HG02763 (cell line): ENCODE measurements around the gene LIM2.

Experiments
- ATAC-seq: cut with Tn5 transposase; IDR thresholded peaks from one replicate; pipeline ENCODE4 v1.9.1; 2021; ENCODE audit warnings: mild to moderate bottlenecking, moderate library complexity; ENCODE audit not compliant: unreplicated experiment

The LIM2 gene

DNA sequence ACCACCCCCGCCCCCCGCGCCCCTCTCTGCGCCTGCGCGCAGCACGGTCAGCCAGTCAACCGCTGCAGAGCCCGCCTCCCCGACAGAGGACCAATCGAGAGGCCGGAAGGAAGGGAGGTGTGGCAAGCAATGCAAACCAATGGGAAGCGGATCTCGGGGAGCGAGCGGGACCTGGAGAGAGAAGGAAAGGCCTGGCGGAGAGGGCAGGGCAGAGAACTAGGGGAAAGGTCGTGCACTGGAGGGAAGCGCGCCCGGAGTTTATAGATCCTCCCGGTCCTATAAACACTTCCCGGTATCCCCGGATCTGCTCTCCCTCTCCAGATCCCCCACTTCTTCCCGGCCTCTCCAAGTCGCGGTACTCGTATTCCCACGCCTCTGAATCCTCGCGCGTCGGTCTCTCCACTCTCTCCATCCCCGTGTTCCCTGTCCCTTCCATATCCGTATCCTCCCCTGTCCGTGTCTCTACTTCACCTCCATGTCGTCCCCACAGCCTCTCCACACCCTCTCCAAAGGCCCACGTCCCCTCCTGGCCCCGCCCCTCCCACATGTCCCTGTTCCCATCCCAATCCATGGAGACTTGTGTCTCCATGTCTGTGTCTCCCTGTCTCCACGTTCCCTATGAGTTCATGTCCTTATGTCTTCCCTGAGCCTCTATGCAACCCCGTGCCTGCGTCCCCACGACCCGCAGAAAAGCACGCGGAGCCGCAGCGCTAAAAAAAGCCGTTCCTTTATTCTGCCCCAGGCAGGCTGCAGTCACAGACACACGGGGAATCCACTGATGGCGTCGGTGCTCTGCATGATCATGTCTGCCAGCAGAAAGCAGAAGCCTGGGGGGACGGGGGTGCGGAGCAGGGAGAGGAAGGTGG lies 21.2 kb downstream of the LIM2 start:
- ATAC-seq, result peak; percentile 58

DNA sequence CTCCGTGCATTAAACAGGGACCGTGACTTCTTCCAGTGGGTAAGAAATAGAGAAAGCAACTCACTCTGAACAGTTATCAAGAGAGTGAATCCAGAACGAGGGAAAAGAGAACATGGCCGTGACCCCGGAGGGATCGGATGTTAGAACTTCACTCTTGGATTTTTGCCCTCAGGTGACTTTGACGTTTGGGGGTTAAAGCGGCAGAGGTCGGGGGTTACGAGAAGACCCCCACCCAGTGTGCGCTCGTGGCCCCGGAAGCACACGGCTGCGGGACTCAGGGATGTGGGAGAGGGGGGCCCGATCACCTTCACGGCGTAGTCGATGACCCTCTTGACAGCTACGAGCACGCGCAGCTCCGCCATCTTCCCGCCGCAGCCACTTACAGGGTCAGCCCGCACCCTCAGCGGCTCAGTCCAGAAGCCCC lies 21.8 kb downstream of the LIM2 start, which contains the start of gene ETFB:
TSS of gene ETFB (minus strand) at position 424 of the 424 bp plus-strand sequence. CDS start at position 362, 62 bp downstream.
- ATAC-seq, result no peak

DNA sequence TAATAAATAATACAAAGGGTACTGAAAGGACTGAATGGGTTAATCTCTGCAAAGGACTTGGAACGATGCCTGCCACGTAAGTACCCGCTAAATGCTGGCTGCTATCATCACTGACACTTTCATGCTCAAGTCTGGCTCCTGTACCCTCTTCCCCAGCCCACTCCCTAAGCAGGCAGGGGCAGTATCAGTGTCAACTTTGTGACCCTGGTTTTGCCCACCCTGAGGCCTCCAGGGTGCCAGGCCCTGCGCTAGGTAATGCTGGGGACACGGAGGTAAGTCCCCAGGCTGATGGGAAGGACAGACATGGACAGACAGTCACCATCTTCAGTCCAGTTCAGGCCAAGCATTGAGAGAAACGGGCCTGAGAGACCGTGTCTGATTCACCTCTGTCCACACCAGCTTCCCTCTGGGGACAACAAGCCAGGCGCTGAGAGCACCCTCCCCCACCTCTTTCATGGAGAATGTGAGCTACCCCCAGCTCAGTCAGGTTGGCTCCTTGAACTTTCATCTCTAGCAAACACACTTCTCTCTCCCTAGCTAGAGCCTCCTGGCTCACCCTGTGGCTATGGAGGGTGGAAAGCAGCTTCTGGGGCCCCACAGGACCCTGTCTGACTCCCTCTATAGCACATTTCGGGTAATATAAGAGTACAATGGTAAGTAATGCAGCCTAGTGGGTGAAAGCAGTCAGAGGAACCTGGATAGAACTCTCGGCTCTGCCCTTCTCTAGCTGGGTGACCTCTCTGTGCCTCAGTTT lies 22.4 kb downstream of the LIM2 start:
- no peak for ATAC-seq

DNA sequence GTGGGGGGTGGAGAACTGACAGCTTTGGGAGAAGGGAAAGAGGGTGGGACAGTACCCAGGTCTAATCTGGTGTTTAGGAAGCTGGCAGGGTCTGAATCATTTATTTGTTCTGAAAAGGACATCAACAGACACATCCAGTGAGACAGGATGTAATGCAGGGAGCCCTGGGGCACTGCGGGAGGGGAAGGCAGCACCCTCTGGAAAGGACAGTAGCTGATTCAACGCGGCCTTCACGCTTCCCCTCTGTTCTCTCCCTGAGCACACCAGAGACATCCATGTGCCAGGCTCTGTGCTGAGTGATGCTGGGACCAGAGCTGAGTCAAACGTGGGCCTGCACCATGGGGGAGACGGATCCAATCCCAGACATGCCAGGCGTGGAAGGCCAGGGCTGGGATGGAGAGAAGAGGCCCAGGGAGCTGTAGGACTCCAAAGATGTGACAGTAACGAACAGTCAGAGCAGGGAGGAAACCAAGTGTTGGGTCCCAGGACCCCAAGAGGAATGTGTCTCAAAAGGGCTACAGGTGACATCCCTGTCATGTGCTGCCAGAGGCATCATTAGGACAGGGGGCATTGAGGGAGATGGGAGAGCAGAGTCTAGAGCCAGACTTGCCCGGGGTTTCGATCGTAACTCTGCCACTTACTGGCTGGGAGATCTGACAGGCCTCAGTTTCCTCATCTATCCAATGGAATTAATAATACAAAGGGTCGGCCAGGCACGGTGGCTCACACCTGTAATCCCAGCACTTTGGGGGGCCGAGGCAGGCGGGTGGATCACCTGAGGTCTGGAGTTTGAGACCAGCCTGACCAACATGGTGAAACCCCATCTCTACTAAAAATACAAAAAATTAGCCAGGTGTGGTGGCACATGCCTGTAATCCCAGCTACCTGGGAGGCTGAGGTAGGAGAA lies 23.3 kb downstream of the LIM2 start:
- no peak for ATAC-seq

DNA sequence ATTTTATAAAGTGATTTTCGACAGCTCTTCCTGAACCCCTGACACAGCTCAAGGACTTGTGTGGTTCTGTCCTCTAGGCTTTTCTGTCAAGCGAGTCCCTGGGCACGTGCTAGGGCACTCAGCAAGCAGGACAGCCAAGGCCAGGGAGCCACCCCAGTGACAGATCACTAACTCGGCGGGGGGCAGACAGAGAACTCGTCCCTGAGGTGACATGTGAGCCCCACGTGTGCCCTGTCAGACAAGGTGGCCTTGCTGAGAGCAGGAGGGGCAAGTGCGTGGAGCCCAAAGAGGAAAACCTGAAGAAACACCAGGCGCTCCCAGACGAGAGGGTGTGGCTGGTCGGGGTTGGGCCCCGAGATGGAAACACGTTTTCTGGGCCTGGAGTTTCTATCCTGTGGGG lies 26.5 kb downstream of the LIM2 start:
- ATAC-seq, result no peak

DNA sequence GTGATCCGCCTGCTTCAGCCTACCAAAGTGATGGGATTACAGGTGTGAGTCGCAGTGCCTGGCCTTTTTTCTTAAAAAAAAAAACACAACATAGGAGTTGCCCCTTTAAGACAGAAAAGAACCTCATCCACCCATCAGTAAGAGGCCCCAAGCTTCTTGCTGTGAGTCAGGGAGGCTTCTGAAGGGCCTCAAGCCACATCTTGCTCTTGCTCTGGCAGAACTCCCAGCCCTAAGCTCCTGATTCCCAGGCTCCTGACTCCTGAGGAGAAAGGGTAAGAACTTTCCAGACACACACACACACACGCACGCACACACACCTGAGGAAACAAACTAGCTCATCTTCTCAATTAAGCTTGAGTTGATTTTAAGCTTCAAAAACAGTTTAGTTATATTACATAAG lies 28.5 kb downstream of the LIM2 start:
- ATAC-seq, result no peak

DNA sequence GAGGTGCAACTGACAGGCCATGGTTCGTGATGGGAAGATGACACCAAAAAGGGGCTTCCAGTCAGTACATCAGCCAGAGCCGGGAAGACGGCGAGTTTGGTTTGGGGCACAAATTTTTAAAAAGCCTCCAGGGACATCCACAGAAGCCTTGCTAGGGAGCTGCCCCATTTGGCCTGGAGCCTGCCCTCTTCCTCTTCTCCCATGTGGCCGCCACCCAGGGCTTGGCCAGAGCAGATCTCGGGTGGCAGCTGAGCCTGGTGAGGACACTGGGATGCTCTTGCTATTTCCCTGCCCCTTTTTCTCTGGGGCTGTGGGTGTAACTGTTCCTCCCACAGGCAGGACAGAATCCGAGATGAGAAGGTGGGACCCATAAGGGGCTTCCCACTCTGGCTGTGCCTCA lies 29.8 kb downstream of the LIM2 start:
- ATAC-seq, result no peak

DNA sequence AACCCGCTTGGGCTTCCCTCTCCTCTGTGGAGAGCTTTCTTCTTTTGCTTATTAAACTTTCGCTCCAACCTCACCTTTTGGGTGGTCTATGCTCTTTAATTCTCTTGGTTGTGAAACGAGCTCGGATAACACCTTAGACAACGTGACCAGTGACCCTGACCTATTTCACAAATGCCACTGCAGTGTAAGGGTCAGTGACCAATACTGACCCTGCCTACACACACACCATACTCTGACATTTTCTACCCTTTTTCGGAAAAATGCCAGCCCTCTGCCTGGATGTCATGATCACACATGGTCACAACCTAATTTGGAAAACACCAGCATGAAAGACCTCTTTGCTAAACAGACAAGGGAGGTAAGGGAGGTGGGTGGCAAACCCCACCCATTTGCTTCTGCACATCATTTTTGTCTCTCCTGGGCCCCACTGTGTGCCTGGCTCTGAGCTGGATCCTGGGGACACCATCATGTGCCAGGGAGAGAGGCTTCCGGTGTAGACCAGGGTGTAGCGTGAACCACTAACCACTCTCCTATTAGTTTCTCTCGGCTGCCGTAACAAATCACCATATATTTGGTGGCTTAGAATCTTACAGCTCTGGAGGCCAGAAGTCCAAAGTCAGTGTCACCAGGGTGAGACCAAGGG lies 31.5 kb downstream of the LIM2 start:
- ATAC-seq, result no peak

DNA sequence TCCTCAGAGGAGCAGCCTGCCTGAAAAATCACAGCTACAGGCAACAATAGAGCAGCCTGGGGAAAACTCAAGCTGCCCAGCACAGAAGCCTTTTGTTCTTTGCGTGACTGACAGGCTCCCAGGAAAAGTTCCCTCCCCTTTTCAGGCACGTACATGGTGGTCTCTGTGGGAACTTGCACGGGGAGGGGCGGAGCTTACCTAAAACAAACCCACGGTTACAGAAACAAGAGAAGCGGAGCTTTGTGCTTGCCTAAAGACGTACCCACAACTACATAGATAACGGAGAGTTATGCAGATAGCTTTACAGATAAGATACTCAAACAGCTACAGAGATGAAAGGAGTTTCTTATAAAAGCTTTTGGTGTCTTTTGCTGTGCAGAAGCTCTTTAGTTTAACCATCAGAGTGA lies 33.0 kb downstream of the LIM2 start:
- ATAC-seq, result no peak

DNA sequence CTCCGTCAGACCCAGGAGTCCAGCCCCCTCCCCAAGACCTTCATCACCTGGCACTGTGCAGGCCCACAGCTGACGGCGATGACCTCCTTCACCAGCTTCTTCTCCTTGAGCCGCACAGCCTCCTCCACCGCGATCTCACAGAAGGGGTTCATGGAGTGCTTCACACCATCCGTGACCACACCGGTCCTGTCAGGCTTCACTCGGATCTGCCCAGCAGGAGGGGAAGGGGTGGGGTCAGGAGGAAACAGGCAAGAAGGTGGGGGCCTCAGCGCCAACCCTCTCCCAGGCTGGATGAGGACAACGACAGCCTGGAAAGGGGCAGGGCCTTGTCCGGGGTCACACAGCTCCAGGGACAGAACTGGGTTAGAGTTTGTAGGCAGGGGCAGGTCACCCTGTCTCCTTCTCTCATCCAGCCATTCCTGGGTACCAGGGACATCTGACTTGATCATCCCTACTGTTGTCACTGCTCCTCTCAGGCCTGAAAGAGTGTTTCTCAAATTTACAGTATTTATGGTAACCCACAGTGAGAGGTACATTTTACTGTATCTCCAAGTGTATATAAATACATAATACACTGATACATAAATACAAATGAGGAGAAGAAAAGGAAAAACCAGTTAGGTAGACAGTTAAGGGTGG lies 33.6 kb downstream of the LIM2 start:
- ATAC-seq, result no peak

DNA sequence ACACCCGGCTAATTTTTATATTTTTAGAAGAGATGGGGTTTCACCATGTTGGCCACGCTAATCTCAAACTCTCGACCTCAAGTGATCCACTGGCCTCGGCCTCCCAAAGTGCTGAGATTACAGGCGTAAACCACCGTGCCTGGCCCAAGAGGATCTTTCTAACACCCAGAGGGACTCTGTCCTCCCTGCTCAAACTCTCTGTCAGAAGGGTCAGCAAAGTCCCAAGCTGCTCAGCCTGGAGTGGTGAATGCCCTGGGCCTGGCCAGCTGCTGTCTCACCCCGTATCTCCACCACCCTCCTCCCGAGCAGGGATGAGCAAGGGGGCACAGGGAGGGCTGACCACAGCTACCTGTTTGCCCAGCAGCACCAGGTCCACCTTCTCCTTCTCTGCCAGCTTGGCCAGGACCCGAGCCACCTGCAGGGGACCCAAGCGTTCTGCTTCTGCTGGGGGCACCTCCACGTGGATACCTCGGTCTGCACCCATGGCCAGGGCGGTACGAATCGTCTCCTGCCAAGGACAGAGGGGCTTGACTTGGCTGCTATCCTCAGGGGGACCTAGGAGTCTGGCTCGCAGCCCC lies 34.9 kb downstream of the LIM2 start:
- ATAC-seq, result no peak

DNA sequence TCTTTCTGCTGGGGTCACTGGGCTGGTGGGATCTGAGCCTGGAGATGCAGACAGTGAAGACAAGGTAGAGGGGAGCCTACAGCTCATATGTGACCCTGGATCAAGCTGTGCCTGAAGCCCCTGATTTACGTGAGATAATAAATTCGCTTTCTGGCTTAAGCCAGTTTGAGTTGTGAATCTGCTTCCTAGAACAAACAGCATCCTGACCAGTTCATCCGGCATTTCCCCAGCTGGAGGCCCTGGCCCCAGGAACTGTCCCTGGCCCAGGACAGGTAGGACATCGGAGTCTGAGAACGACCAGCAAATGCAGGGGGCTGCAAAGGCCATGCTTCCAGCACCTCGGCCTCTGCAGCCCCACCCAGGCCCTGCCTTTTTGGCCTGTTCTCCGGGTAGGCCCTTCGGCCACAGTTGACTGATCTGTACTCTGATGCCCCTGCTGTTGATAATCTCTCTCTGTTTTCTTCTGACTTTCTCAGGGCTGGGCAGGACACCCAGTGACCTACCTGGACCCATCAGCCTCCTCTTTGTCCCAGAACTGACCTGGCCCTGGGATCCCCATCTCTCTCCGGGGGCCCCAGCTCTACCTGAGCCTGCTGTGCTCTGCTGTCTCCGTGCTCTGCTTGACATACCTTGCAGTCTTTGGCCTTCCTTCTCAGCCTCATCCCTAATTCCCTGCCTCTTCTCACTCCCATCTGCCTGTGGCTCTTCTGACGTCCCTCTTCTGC lies 36.3 kb downstream of the LIM2 start:
- ATAC-seq, result no peak

DNA sequence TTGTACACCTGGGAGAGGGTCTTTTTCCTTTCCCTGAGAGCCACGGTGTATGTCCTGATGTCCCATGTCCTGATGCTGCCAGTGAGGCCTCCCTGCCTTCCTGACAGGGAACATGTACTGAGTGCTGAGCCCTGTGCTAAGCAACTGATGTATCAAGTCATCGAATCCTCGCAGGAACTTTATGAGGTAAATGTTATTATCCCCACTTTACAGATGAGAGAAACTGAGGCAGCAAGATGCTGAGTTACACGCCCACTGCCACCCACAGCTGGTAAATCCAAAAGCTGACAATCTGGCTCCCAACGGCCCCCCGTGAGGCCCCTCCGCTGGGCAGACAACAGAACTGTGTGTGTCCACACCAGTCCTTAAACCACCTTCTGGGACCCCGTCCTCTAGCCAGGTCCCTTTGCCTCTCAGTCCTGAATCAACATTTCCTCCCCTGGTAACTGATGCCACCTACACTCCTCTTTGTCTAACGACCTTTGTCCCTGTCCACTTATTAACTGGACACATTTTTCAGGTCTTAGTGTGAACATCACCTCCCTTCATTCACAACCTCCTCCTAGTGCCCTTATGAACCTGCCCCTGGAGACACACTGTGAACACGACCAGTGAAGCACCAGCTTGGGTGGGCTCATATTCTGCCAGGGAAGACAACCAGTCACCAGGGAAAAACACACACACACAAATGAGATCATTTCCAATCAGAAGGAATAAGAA lies 40.4 kb downstream of the LIM2 start:
- no peak for ATAC-seq

DNA sequence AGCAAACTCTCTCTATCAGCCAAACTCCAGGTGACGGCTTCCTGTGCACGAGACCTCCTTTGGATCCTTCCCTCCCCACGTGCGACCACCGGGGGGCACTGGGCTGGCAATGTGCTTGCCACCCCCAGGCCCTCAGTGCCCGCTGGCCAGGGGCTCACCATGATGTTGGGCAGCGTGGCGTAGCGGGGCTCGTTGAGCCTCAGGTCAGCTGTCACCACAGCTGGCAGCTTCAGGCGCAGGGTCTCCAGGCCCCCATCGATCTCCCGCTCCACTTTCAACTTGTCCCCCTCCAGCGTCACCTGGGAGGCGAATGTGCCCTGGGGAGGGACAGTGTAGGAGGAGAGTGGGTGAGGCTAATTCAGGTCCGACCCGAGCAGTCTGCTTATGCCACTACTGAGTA lies 41.0 kb downstream of the LIM2 start:
- no peak for ATAC-seq

DNA sequence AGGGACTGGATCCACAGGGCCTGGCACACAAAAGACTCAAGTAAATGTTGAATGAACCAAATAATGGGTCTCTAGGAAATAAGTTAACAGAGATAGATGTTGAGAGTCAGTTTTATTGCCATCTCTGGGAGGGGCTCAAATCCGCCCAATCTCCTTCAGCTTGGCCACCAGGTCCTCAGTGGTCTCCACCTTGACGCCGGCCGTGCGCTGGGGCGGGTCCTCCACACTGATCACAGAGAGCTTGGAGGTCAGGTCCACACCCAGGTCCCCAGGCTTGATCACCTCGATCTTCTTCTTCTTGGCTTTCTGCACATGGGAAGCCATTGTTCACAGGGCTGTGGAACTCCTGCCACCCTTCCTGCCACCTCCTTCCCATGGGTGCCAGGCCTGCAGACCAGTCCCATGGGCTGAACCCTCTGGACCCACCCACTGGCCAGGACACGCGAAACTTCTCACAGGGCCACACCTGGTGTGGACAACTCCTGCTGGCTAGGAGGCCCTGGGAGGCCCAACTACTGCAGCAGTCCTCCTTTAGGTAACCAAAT lies 42.6 kb downstream of the LIM2 start:
- no peak for ATAC-seq

DNA sequence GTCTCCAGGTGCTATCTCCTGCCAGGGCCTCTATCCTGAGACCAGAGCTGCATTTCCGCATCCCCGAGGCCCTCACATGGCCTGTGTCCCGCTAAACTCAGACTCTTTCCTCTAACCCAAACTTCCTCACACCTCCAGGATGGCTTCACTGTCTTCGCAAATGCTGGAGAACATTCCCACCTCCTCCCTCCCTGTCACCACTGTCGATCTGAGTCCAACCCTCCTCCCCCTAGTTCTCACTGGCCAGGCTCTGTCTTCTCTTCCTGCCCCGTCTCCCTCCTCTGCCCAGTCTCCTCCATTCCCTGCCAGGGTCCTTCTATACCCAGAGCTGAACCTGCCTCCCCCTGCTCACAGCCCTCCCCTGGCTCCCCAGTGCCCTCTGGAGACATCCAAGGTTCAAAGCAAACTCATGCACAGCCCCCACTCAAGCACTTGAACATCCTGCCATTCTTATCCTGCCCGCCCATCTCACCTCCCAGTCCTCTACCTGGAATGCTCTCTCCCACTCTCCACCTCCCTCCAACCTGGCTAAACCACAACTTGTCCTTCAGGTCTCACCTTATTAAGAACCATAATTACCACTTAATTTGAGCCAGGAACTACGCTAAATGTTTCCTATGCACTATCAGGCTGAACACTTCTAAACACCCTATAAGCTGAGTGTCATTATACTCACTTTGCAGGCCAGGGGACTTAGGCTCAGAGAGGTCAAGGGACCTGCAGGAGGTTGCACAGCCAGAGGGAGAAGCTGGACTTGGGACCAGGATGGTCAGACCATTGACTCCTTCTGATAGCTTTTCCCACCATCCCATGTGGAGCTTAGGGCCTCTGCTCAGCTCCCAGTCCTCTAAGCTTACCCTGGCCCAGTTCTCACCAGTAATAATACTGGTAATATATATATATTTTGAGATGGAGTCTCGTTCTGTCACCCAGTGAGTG lies 44.9 kb downstream of the LIM2 start:
- ATAC-seq, result no peak

DNA sequence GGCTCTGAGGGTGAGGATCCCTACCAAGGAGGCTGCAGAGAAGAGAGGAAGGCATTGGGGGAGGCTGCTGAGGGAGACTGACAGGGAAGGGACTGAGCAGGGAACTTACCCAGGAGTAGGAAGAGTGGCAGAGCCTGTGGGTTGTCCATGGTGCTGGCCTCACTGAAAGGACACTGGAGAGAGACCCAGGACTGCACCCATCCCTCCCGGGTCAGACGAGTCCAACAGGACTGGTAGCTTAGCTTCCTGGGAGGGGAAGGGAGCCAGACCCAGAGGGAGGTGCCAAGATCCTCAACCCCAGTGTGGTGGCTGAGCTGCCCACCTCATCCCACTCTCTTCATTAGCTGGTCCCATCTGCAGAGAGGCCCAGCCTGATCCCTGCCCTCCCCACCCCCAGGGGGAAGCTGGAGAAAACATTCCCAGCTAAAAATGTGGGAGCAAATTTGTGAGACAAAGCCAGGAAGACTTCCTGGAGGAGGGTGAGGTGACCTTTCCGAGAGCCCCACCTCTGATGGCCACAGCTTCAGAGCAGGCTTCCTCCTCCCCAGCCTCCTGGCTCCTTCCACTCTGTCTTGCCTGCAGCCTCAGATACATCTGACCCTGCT lies 45.7 kb downstream of the LIM2 start, which contains the start of gene VSIG10L:
TSS of gene VSIG10L (minus strand) at position 164 of the 605 bp plus-strand sequence. CDS start at position 149, 15 bp downstream.
- no peak for ATAC-seq
